HG03159 (cell line): Measurements from ENCODE around the gene ANKHD1.

Experiments used
- ATAC-seq: cut with Tn5 transposase; IDR thresholded peaks from one replicate; pipeline ENCODE4 v1.9.1; 2021; ENCODE audit warnings: mild to moderate bottlenecking, moderate library complexity; ENCODE audit not compliant: unreplicated experiment

Gene ANKHD1, protein sequence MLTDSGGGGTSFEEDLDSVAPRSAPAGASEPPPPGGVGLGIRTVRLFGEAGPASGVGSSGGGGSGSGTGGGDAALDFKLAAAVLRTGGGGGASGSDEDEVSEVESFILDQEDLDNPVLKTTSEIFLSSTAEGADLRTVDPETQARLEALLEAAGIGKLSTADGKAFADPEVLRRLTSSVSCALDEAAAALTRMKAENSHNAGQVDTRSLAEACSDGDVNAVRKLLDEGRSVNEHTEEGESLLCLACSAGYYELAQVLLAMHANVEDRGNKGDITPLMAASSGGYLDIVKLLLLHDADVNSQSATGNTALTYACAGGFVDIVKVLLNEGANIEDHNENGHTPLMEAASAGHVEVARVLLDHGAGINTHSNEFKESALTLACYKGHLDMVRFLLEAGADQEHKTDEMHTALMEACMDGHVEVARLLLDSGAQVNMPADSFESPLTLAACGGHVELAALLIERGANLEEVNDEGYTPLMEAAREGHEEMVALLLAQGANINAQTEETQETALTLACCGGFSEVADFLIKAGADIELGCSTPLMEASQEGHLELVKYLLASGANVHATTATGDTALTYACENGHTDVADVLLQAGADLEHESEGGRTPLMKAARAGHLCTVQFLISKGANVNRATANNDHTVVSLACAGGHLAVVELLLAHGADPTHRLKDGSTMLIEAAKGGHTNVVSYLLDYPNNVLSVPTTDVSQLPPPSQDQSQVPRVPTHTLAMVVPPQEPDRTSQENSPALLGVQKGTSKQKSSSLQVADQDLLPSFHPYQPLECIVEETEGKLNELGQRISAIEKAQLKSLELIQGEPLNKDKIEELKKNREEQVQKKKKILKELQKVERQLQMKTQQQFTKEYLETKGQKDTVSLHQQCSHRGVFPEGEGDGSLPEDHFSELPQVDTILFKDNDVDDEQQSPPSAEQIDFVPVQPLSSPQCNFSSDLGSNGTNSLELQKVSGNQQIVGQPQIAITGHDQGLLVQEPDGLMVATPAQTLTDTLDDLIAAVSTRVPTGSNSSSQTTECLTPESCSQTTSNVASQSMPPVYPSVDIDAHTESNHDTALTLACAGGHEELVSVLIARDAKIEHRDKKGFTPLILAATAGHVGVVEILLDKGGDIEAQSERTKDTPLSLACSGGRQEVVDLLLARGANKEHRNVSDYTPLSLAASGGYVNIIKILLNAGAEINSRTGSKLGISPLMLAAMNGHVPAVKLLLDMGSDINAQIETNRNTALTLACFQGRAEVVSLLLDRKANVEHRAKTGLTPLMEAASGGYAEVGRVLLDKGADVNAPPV (N-terminal part only)

DNA sequence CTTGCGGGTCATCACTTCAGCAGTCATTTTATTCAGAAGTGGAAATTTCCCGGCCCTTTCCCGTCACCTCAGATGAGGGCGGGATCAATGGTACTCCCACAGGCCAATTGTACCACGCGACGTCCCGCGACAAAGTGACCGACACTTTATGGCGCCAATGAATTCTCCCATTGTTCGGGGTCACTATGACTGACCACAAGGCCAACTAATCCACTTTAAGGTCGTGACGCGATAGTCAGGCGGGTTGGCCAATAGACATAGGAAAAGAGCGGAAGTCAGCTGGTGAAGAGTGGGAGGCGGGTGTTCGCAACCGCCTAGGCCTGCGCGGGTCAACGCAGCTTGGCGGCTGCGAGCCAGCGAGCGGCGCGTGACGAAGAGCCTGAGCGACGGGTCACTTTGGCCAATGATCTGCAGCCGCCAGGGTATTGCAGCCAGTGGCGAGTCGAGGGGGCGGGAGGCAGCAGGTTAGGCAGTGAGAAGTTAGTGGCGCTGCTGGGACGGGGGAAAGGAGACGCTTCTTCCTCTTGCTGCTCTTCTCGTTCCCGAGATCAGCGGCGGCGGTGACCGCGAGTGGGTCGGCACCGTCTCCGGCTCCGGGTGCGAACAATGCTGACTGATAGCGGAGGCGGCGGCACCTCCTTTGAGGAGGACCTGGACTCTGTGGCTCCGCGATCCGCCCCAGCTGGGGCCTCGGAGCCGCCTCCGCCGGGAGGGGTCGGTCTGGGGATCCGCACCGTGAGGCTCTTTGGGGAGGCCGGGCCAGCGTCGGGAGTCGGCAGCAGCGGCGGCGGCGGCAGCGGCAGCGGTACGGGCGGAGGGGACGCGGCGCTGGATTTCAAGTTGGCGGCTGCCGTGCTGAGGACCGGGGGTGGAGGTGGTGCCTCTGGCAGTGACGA is at the start of gene ANKHD1:
TSS of gene ANKHD1 (plus strand) at position 472 of the 896 bp plus-strand sequence. CDS start at position 607, 135 bp downstream.
- peak; percentile 85 for ATAC-seq

DNA sequence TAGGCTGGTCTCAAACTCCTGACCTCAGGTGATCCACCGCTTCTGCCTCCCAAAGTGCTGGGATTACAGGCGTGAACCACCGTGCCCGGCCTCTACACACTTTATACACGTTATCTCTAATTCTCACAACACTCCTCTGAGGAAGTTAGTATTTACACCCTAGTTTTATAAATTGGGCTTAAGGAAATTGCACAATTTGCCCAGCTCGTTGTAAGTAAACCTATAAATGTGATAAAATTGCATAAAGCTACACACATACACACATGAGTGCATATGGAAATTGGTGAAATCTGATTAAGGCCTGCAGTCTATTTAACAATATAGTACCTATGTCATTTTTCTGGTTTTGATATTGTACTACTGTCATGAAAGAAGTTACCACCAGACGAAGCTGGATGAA is 46.1 kb upstream of the ANKHD1 start:
- no peak for ATAC-seq

DNA sequence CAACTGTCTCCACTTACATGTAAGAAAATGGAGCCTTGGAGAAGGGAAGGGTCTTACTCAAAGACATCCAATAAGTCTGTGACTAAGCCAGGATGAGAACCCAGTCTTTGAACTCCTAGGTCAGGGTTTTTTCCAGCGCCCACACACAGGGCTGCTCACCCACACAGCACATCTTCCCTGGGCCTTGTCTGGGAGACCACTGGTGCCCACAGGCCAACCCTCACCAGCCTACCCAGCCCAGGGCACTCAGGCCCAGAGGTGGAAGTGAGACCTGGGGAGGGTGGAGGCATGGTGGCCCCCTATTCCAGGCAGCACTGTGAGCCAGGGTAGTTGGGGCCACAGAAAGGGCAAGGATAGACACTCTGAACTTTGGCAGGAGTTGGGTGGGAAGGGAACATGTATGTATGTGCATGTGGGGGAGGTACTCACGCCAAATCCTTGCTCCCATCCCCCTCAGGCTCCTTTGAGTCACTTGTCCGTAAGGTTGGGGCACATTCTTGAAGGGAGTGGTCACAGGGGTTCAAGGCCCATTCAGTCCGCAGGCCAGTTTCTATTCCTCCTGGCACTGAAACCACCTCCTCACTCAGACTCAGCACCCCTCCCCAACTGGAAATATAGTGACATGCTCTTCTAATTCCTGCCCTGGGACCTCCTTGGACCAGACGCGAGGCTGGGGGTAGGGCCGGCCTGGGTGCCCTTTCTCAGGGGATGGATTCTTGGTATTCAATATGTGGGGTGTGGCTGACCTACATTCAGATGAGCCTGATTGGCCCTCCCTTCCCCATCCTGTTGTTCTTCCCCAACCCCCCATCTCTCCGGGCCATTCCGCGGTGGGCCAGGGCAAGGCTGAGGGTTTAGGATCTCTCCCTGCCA is 44.5 kb upstream of the ANKHD1 start:
- ATAC-seq: peak; percentile 27

DNA sequence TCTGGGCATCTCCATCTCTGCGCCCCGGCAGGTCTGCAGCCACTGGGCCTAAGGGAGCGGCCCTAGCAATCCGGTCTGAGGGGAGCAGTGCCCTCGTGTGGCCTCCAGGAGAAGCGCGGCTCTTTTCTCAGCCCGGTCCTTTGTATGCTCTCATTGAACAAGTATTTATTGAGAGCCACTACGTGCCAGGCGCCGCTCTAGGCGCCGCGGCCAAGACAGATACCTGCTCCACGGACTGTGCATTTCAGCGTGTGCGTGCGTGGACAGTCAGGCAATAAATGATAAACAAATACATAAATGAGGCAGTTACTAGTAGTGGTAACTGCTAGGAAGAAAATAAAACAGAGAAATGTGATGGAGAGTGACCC is 43.9 kb upstream of the ANKHD1 start:
- peak; percentile 92 for ATAC-seq

DNA sequence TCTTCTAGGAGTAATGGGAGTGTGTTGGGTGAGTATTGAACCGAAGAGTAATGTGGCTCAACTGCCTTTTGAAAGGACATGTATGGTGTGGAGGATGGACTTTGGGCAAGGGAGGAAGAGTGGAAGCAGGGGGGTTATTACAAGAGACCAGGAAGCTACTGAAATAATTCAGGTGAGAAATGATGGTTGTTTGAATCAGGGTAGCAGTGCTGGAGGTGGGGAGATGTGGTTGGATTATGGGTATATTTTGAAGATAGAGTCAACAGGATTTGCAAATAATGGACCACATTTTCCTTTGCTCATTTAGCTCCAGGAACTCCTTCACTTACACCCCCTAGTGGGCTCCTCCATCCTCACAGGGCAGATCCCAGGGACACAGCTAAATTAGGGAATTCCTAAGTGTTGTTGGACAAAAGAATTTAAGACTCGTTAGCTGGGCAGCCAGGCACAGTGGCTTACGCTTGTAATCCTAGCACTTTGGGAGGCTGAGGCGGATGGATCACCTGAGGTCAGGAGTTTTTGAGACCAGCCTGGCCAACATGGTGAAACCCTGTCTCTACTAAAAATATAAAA is 42.8 kb upstream of the ANKHD1 start:
- no peak for ATAC-seq

DNA sequence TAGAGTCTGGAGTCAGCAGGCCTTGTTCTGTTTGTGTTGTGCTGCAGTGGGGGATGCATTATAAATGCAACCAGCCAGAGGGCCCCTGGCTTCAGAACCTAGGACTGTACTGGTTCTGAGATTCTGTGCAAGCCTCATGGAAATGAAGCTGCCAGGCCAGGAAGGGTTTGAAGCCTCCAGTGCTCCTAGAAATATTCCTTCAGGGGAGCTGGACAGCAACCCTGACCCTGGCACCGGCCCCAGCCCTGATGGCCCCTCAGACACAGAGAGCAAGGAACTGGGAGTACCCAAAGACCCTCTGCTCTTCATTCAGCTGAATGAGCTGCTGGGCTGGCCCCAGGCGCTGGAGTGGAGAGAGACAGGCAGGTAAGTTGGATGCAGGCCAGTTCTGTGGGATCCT is 41.5 kb upstream of the ANKHD1 start, which contains the start of gene SLC4A9:
TSS of gene SLC4A9 (plus strand) at position 94 of the 400 bp plus-strand sequence. CDS start at position 137, 43 bp downstream.
- ATAC-seq: no peak

DNA sequence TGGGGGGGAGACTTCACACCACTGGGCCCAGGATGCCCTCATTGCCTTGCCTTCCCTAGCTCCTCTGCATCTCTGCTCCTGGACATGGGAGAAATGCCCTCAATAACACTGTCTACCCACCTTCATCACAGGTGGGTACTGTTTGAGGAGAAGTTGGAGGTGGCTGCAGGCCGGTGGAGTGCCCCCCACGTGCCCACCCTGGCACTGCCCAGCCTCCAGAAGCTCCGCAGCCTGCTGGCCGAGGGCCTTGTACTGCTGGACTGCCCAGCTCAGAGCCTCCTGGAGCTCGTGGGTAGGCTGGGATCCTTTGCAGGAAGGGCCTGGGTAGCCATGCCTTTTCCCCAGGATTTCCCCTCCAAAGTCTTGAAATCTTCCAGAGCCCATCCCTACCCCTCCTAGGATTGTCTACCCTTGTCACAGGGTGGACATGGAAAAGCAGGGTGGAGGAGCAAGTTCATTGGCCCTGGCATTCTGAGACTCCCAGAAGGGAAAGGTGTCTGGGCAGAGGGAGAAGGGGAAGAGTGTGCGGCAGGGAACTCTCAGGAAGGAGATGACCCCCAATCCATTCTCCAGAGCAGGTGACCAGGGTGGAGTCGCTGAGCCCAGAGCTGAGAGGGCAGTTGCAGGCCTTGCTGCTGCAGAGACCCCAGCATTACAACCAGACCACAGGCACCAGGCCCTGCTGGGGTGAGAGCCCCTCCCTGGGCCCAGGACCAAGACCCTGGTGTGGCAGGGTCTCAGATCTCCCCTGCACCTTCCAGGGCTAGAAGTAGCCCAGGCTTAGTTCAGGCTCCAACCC is 40.8 kb upstream of the ANKHD1 start:
- ATAC-seq: no peak

DNA sequence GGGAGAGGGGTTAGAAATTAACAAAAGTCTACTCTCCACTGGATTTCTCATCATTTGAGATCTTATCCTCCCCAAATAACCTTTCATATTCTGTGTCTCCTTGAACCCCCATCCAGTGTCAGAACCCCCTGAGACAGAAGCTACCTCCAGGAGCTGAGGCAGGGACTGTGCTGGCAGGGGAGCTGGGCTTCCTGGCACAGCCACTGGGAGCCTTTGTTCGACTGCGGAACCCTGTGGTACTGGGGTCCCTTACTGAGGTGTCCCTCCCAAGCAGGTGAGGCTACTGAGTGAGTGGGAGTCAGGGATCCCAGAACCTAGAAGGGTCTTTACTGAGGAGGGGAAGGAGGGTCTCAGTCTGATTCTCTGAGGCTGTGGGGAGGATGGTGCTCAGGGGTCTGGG is 39.7 kb upstream of the ANKHD1 start:
- no peak for ATAC-seq

DNA sequence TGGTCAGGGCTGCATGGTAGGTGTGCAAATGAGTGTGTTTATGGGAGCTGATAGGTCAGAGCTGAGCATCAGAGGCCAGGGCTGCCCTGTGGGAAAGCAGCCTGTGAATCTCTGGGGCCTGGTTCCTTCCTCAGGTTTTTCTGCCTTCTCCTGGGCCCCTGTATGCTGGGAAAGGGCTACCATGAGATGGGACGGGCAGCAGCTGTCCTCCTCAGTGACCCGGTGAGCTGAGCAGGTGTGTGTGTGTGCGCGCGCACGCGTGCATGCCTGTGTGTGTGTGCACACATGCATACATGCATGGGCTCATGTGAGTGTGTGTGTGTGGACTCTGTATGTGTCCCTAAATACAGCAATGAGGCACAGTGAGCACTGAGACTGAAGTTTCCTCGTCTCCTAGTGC is 39.3 kb upstream of the ANKHD1 start:
- ATAC-seq: no peak

DNA sequence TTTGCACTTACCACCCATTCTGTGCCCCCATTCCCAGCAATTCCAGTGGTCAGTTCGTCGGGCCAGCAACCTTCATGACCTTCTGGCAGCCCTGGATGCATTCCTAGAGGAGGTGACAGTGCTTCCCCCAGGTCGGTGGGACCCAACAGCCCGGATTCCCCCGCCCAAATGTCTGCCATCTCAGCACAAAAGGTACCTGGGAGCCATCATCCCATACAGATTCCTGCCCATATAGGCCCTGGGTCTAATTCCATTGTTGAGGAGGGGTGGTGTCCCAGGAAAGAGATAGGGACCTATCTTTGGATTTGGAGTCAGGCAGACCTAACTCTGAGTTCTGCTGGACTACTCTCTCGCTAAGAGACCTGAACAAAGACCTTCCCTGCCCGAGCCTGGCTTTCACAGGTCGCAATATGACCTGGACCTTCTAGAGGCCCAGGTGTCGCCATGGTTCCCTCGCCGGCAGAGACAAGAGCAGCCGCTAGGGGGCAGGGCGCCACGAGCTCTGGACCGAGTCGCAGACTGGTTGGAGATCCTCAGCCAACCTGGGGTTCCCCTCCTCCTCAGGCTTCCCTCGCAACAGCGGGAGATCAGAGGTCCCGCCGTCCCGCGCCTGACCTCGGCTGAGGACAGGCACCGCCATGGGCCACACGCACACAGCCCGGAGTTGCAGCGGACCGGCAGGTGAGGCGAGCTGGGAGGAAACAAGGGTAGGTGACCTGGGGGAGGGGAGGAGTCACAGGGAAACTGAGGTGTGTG is 38.6 kb upstream of the ANKHD1 start:
- peak; percentile 84 for ATAC-seq

DNA sequence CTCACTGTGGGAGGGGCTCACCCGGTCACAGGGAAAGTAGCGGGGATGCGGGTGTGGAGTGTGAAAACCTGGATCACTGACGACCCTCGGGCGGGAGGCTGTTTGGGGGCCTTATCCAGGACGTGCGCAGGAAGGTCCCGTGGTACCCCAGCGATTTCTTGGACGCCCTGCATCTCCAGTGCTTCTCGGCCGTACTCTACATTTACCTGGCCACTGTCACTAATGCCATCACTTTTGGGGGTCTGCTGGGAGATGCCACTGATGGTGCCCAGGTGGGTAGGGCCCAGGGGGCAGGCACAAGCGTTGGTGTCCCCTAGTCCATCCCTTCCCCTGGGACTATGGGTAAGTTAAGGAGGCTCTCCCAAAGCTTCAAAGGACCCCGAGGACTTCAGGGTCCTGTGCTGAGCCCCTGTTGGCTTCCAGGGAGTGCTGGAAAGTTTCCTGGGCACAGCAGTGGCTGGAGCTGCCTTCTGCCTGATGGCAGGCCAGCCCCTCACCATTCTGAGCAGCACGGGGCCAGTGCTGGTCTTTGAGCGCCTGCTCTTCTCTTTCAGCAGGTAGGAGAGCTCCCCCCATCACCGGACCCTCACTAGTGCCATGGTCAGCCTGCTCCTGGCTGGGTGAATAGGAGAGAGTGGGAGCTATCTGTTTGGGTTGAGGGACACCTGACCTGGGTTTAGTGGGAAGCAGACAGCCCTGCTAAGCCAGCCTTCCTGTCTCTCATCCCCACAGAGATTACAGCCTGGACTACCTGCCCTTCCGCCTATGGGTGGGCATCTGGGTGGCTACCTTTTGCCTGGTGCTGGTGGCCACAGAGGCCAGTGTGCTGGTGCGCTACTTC is 37.8 kb upstream of the ANKHD1 start:
- ATAC-seq: no peak

DNA sequence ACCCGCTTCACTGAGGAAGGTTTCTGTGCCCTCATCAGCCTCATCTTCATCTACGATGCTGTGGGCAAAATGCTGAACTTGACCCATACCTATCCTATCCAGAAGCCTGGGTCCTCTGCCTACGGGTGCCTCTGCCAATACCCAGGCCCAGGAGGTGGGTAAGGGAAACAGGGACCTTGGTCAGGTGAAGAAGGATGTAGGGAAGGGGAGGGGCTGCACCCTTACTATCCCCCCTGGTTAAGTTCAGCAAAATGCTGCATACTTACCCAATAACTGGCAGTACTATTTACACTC is 37.2 kb upstream of the ANKHD1 start:
- no peak for ATAC-seq

DNA sequence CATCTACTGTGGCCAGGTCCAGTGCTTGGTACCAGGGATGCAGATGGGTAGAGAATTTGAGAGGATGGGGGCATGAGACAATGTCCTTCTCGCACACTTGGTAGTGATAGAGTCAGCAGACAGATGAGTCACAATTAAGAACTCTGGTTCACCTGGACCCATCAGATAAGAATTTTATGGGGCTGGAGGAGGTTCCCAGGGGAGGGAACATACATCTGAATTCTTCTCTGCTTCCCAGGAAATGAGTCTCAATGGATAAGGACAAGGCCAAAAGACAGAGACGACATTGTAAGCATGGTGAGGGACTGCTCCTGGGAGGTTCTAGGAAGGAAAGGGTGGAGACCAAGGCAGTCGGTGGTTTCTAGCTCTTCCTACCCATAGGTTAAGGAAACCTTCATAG is 36.4 kb upstream of the ANKHD1 start:
- no peak for ATAC-seq

DNA sequence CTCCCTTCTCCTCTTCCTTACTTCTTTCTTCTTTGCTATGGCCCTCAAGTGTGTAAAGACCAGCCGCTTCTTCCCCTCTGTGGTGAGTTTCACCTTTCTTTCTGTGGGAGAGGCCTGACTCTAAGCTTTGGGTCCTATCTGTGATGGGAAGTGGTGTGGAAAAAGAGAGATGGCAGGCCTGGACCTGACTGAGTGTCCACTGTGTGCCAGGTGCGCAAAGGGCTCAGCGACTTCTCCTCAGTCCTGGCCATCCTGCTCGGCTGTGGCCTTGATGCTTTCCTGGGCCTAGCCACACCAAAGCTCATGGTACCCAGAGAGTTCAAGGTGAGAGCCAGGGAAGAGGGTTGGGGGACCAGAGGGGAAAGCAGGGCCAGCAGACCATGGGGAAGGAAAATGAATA is 35.7 kb upstream of the ANKHD1 start:
- no peak for ATAC-seq

DNA sequence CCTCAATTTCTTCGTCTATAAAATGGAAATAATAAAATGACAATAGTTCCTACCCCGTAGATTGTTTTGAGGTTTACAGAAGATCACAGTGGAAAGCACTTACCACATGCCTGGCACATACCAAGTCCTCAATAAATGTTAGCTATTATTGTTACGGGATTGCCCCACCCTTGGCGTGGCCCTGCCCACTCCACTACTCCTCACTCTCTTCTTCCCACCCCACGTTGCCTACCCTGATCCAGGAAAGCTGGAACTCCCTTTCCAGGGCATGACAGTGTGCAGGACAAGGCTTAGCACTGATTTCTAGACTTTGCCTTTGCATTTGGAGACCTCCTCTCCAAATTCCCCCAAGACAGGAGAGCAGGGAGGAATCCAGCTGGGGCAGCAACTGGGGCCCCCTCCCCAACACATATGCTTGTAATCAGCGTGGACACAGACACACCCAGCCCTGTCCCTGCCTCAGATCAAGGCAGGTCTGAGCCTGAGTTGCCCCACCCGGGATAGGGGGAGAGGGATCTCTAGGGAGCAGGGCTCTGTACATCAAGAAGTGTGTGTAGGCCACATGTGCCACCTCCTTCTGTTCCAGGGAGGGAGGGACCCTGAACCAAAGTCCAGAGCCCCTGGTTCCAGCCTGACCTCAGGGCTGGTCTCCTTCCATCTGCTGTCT is 34.9 kb upstream of the ANKHD1 start:
- ATAC-seq: no peak
